SK-N-SH treated with all-trans-retinoic acid at 6 μM for 48 hours (cell line): ENCODE data around the gene SLC12A8.

Experiments used
- ARNTL ChIP-seq: fragments of 450-650 bp; formaldehyde crosslinking; IDR thresholded peaks from 2 replicates; pipeline ENCODE4 v1.5.0; 2020; ENCODE audit warnings: low read depth, mild to moderate bottlenecking, moderate library complexity, borderline replicate concordance
- PPARA ChIP-seq: fragments of 250-450 bp; sonication (Bioruptor Pico); IDR thresholded peaks from 2 replicates; pipeline ENCODE4 v1.5.0; 2020; ENCODE audit warnings: mild to moderate bottlenecking, borderline replicate concordance
- TF ChIP-seq, protein P1 (sequence below): fragments of 250-450 bp; sonication (Bioruptor Pico); IDR thresholded peaks from 2 replicates; pipeline ENCODE4 v1.5.1; 2020; ENCODE audit warnings: low read depth, mild to moderate bottlenecking, moderate library complexity
- TF ChIP-seq, protein P2 (sequence below): fragments of 250-450 bp; sonication (Bioruptor Pico); IDR thresholded peaks from 2 replicates; pipeline ENCODE4 v1.8.0; 2020; ENCODE audit warnings: mild to moderate bottlenecking, moderate library complexity, borderline replicate concordance

DNA sequence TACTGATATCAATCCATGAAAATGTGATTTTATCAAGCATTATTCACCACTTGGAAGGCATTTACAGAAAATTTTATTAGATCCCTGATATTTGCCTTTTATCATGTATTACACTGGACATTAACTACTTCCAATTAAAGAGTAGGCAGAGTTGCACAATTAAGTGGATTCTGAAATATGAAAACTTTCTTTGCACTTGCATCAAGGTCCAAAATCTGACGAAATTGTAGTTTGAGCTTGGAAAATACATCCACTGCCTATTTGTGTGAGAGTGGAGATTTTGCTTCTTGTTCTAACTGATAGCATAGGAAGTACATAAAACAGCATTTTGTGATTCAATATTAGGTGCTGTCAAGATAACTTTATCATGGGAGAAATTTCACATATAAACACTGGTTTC lies 49.6 kb upstream of the SLC12A8 start:
- TF ChIP-seq PPARA (CRISPR knock-in tag) (no peak), ARNTL (no peak)
- TF ChIP-seq, protein P1, sequence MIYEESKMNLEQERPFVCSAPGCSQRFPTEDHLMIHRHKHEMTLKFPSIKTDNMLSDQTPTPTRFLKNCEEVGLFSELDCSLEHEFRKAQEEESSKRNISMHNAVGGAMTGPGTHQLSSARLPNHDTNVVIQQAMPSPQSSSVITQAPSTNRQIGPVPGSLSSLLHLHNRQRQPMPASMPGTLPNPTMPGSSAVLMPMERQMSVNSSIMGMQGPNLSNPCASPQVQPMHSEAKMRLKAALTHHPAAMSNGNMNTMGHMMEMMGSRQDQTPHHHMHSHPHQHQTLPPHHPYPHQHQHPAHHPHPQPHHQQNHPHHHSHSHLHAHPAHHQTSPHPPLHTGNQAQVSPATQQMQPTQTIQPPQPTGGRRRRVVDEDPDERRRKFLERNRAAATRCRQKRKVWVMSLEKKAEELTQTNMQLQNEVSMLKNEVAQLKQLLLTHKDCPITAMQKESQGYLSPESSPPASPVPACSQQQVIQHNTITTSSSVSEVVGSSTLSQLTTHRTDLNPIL (CRISPR knock-in tag) = no peak
- TF ChIP-seq, protein P2, sequence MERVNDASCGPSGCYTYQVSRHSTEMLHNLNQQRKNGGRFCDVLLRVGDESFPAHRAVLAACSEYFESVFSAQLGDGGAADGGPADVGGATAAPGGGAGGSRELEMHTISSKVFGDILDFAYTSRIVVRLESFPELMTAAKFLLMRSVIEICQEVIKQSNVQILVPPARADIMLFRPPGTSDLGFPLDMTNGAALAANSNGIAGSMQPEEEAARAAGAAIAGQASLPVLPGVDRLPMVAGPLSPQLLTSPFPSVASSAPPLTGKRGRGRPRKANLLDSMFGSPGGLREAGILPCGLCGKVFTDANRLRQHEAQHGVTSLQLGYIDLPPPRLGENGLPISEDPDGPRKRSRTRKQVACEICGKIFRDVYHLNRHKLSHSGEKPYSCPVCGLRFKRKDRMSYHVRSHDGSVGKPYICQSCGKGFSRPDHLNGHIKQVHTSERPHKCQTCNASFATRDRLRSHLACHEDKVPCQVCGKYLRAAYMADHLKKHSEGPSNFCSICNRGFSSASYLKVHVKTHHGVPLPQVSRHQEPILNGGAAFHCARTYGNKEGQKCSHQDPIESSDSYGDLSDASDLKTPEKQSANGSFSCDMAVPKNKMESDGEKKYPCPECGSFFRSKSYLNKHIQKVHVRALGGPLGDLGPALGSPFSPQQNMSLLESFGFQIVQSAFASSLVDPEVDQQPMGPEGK (CRISPR knock-in tag) = no peak
